Gastrocnemius medialis (tissue), 4 donors: ENCODE data around the gene CRISPLD2. TPM values are rescaled to one million over a fixed set of nuclear protein-coding genes. Genes with fewer than 3 reads are reported as not detected.

ENCODE experiments used
- ATAC-seq, 2 donors: fragments of 150-250 bp; one replicate each; pipeline ENCODE4 v1.9.1; 2016
- DNase-seq, 2 donors: peaks; one replicate each; pipeline ENCODE4 v3.0.0-alpha.2; 2019
- H3K27ac ChIP-seq, 4 donors: fragments of 200-600 bp; sonication (generic); 1 replicate in 1 of 4; 2 replicates in 3 of 4; pipeline ENCODE4 v1.5.1; 2016 to 2018; ENCODE audit warnings: mild to moderate bottlenecking in 2 of 4, moderate library complexity in 1 of 4
- H3K27me3 ChIP-seq, 3 donors: fragments of 200-600 bp; sonication (generic) in 2 of 3; 1 replicate in 1 of 3; 2 replicates in 2 of 3; pipeline versions ENCODE4 v1.5.1 to v1.6.0; 2016 to 2019; ENCODE audit warnings: mild to moderate bottlenecking in 1 of 3, moderate library complexity in 1 of 3
- H3K36me3 ChIP-seq, 2 donors: fragments of 200-600 bp; sonication (generic) in 1 of 2; one replicate each; pipeline ENCODE4 v1.5.1; 2017 to 2018
- H3K4me1 ChIP-seq, 2 donors: fragments of 200-600 bp; sonication (generic) in 1 of 2; one replicate each; pipeline ENCODE4 v1.5.1; 2016 to 2017; ENCODE audit warnings: mild to moderate bottlenecking in 2 of 2
- H3K4me3 ChIP-seq, 4 donors: fragments of 200-600 bp; sonication (generic) in 3 of 4; 1 replicate in 1 of 4; 2 replicates in 3 of 4; pipeline ENCODE4 v1.5.1; 2016 to 2019; ENCODE audit warnings: mild to moderate bottlenecking in 2 of 4
- H3K9me3 ChIP-seq, 3 donors: fragments of 200-600 bp; sonication (generic) in 2 of 3; 1 replicate in 1 of 3; 2 replicates in 2 of 3; pipeline ENCODE4 v1.5.1; 2016 to 2019
- CTCF ChIP-seq, 5 experiments: fragments of 450-650 bp in 3 of 5; fragments of 200-600 bp in 2 of 5; sonication (generic) in 2 of 5; IDR thresholded peaks in 4 of 5; conservative IDR thresholded peaks in 1 of 5; 1 replicate in 4 of 5; 2 replicates in 1 of 5; pipeline ENCODE4 v1.5.1; 2016 to 2019; ENCODE audit warnings: antibody characterized with exemption in 5 of 5, mild to moderate bottlenecking in 3 of 5, moderate library complexity in 3 of 5
- POLR2A ChIP-seq, 2 donors: fragments of 450-650 bp; IDR thresholded peaks; one replicate each; pipeline ENCODE4 v1.6.1; 2017; ENCODE audit warnings: antibody characterized with exemption in 2 of 2, mild to moderate bottlenecking in 2 of 2, moderate library complexity in 2 of 2
- in situ Hi-C, 4 donors: fragments of 200-750 bp; cut with MboI; loops; one replicate each; pipeline versions ENCODE4 v1.15.0 to v1.8.0; 2017; ENCODE audit warnings: low sequenced_read_pairs in 4 of 4
- intact Hi-C: fragments of 100-400 bp; cut with DNase I; formaldehyde crosslinking; loops from one replicate; pipeline ENCODE4 v1.15.1; 2023; ENCODE audit warnings: low total_unique reads
- total RNA-seq, 4 donors: library from RNA; depleted of rRNA; stranded (reverse); fragments of >200 nt; gene quantifications; one replicate each; pipeline versions ENCODE4 v1.1.0 to v1.2.3, GENCODE V29; 2016

CRISPLD2 gene
- total RNA-seq, 4 donors from 2014 or later, result 26.1 to 50.1 (median 39.0) TPM

DNA sequence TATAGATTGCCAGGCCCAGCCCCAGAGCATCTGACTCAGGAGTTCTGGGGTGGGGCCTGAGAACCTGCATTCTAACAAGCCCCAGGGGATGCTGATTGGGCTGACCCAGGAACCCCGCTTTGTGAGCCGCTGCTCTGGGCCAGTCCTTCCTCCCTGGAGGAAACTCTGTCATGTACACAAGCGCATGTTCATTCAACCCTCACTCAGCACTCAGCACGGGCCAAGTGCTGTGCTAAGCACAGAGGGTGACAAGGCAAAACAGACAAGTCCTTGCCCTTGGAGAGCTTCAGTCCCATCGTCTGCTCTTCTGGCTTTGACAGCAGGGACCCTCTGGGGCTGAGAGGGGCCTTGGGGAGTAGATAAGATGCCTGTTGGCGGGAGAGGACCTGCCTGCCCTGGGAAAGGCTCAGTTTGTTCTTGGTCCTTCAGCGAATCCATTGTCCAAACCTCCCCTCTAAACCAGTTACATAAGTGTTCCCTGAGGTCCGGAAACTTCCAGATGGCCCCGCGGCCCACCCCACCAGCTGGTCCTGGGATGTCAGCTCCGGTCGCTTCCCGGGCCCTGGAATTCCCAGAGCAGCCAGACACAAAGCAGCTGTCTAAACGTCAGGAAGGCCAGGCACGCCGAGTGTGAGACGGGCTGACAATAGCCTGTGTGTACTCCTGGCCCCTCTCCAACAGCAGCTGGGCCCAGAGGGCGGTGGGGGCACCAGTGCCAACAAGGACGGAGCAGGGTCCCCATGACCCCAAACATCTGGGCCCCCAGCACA lies 102.8 kb downstream of the CRISPLD2 start:
- DNase-seq, result peak; percentile 46 to 75
- H3K36me3 ChIP-seq, result no peaks in the 10 kb centered on the region
- no peaks in the 10 kb centered on the region for H3K9me3 ChIP-seq
- in situ Hi-C loops, result no loop called here
- TF ChIP-seq POLR2A (IDR thresholded peaks at IDR 0.05), result no peak
- no peak for TF ChIP-seq CTCF (IDR thresholded peaks at IDR 0.05 in 4 of 5, conservative IDR thresholded peaks at IDR 0.05 in 1 of 5)
- ATAC-seq, result peak; percentile 69 to 75
- H3K4me1 ChIP-seq, result peaks cover 25 to 26% of the 10 kb centered on the region in 2 donors
- intact Hi-C loops, result loop anchor here (10.0 kb wide), 1 partner anchor 88 kb away; no protein-coding TSS in a partner anchor
- peaks cover 0 to 11% (median 3%) of the 10 kb centered on the region in 3 donors for H3K27me3 ChIP-seq
- no peak overlapping the region for H3K4me3 ChIP-seq
- H3K27ac ChIP-seq, result peak overlapping the region; percentile 62 to 77 (median 75)

DNA sequence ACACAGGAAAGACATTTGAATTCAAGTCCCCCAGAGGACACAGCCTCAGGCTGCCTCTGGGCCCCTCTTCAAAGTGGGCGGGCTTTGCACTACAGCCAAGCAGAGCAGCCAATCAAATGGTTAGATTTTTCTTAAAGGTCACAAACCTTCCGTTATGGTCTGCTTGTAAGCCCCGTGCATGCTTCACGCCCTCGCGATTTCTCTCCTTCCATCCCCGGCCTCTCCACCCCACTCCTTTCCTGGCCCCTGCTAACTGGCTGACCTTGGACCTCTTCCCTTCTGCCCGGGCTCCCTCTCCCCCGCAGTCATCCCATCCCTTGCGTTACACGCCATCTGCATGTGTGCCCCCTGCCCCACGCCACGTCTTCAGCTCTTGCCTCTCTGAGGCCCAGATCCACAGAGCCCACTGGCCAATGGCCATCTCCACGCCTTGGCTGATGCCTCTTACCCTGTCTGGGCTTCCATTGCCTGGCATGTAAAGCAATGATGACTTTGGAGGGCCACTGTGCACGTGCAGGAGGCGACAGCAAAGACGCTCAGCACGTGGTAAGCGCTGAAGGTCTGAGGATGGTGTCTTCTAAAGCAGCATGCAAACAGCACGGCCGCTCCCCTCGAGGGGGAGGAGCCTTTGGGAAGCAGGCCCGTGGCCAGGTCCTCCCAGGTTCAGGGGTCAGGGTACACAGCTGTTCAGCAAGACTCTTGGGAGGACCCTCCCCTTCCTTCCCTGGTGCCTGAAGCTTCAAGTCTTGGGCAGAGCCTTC lies 104.7 kb downstream of the CRISPLD2 start:
- H3K9me3 ChIP-seq, result no peaks in the 10 kb centered on the region
- H3K4me1 ChIP-seq, result peaks cover 33 to 39% of the 10 kb centered on the region in 2 donors
- no peaks in the 10 kb centered on the region for H3K27me3 ChIP-seq
- no peak overlapping the region for H3K4me3 ChIP-seq
- ATAC-seq, result peak; percentile 25 to 28
- TF ChIP-seq POLR2A (IDR thresholded peaks at IDR 0.05) (no peak), CTCF (IDR thresholded peaks at IDR 0.05 in 4 of 5, conservative IDR thresholded peaks at IDR 0.05 in 1 of 5) (no peak)
- in situ Hi-C loops (no loop called here), intact Hi-C loops (loop anchor here (1.0 to 10.0 kb wide), 3 partner anchors 28 to 90 kb away; no protein-coding TSS in a partner anchor)
- peak; percentile 58 to 74 for DNase-seq
- peak overlapping the region in 3 of 4 donors; percentile 8 to 71 (median 52) for H3K27ac ChIP-seq
- H3K36me3 ChIP-seq, result no peaks in the 10 kb centered on the region

DNA sequence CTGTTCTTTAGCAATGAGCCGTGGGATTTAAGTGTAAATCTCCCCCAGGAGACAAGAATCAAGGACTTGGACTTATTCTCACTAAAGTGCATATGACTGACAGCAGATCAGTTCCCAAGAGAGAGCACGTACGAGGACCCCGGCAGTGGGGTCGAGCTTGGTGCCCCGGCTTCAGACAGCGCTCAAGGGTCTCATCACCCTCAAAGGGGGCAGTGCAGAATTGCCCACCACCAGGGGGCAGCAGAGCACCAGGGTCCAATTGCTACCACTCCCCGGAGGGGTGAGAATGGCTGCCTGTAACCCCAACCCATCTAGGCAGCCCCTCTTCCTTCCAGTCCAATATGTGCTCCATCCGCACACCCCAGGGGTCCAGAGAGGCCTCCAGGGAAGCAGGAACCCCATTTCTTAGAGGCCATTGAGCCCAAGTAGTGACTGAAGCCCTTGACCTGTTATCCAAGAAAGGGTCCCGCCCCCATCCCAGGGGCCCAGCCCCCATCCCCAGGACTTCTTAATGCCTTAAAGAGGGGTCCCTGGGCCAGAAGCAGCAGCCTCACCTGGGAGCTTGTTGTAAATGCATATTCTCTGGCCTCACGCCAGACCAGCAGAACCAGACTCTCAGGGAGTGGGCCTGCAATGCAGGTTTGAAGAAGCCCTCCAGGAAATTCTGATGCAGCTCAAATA lies 105.4 kb downstream of the CRISPLD2 start:
- H3K9me3 ChIP-seq, result no peaks in the 10 kb centered on the region
- H3K27ac ChIP-seq, result peak overlapping the region in 3 of 4 donors; percentile 8 to 71 (median 52)
- H3K27me3 ChIP-seq, result no peaks in the 10 kb centered on the region
- in situ Hi-C loops (no loop called here), intact Hi-C loops (loop anchor here (1.0 to 10.0 kb wide), 3 partner anchors 27 to 90 kb away; no protein-coding TSS in a partner anchor)
- DNase-seq (peak; percentile 33 to 55), ATAC-seq (peak in 1 of 2 donors; percentile 36)
- H3K36me3 ChIP-seq, result no peaks in the 10 kb centered on the region
- no peak overlapping the region for H3K4me3 ChIP-seq
- TF ChIP-seq CTCF (IDR thresholded peaks at IDR 0.05 in 4 of 5, conservative IDR thresholded peaks at IDR 0.05 in 1 of 5) (peak; percentile 81 to 95 (median 94)), POLR2A (IDR thresholded peaks at IDR 0.05) (no peak)
- H3K4me1 ChIP-seq, result peaks cover 33 to 42% of the 10 kb centered on the region in 2 donors

DNA sequence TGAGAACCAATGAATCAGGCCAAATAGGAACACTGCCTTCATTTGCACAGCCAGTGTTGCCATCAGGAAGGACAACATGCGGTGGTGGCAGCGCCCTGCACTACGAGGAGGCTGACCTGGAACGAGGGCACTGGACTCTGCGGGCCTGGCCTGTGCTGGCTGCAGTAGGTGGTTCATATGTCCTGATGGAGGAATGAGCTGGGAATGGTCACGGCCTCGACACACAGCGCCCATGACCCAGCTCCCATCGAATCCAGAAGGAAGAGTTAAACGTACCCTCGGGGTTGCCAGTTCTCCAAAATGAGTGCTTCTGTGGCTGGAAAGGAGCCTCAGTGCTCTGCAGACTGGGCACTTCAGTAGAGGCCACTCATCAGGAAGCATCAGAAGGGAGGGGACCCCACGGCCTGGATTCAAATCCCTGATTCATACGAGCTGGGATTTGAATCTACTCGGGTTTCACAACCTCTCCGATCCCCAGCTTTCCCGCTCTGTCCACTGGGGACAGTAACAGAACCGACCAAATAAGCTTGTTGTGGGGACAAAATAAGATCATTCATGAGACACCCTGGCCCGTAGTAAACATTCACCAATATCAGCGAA lies 106.1 kb downstream of the CRISPLD2 start:
- Histone ChIP-seq H3K9me3 (no peaks in the 10 kb centered on the region), H3K27ac (peak overlapping the region in 2 of 4 donors; percentile 52 to 71), H3K36me3 (no peaks in the 10 kb centered on the region), H3K4me3 (no peak overlapping the region), H3K27me3 (no peaks in the 10 kb centered on the region), H3K4me1 (peaks cover 33 to 42% of the 10 kb centered on the region in 2 donors)
- intact Hi-C loops, result loop anchor here (1.0 to 10.0 kb wide), 3 partner anchors 26 to 91 kb away; no protein-coding TSS in a partner anchor
- ATAC-seq, result no peak
- no peak for TF ChIP-seq POLR2A (IDR thresholded peaks at IDR 0.05)
- TF ChIP-seq CTCF (IDR thresholded peaks at IDR 0.05 in 4 of 5, conservative IDR thresholded peaks at IDR 0.05 in 1 of 5), result no peak
- in situ Hi-C loops, result no loop called here
- DNase-seq, result peak in 1 of 2 donors; percentile 44
